K562 (cell line): Measurements from ENCODE around the gene PTTG1IP. TPM values are rescaled to one million over a fixed set of nuclear protein-coding genes. Genes with fewer than 3 reads are reported as not detected.

Source experiments
- ATAC-seq: fragments of 200-7000 bp; cut with Tn5 transposase; 3 replicates; pipeline ENCODE4 v1.9.1; 2020; ENCODE audit warnings: moderate library complexity
- BruUV-seq: library from RNA; stranded (reverse); fragments of 400-500 nt; replicated peaks from 2 replicates; lab custom pipeline; 2021; lab: Mats Ljungman, UMichigan
- CTCF ChIA-PET: fragments of 300-600 bp; formaldehyde crosslinking; extraction: SDS; loops from one replicate; lab custom pipeline; 2021; ENCODE audit warnings: low intra/inter-chr PET ratio; lab: Yijun Ruan, JAX
- POLR2A ChIA-PET: fragments of 300-600, 350-650 bp; sonication (Branson Sonifier 250); formaldehyde crosslinking; extraction: SDS; loops from one replicate; lab custom pipeline; 2021; ENCODE audit warnings: antibody characterized with exemption, inconsistent platforms; lab: Yijun Ruan, JAX
- DNase-seq, 4 experiments: peaks; one replicate each; pipeline versions ENCODE4 v3.0.0 to v3.0.0-alpha.2; 2011 to 2018; ENCODE audit warnings: low spot score in 3 of 4, mixed read lengths in 3 of 4; ENCODE audit errors: extremely low read depth in 1 of 4
- FAIRE-seq: peaks from 2 replicates; lab custom pipeline; 2011; peaks lifted over from hg19 to GRCh38; lab: Jason Lieb, UNC
- H2AFZ ChIP-seq: 2 replicates; pipeline ENCODE4 v1.6.0; 2011; ENCODE audit warnings: low read depth, low read length, control low read depth, inconsistent platforms
- H3K27ac ChIP-seq: fragments of 200-600 bp; 3 replicates; pipeline ENCODE4 v1.8.0; 2011; ENCODE audit warnings: low read depth, mild to moderate bottlenecking, control low read depth, inconsistent platforms, low read length, moderate library complexity, mixed read lengths; ENCODE audit errors: extremely low read depth
- H3K27me3 ChIP-seq, 2 experiments: fragments of 300-600 bp in 1 of 2; 2 replicates in 1 of 2; 3 replicates in 1 of 2; pipeline versions ENCODE4 v1.6.0 to v1.8.0; 2011; ENCODE audit warnings: inconsistent platforms in 2 of 2, low read length in 2 of 2, mild to moderate bottlenecking in 1 of 2, mixed read lengths in 1 of 2, moderate library complexity in 1 of 2; ENCODE audit not compliant: control insufficient read depth in 2 of 2, insufficient read depth in 2 of 2
- H3K36me3 ChIP-seq: fragments of 300-600 bp; 3 replicates; pipeline ENCODE4 v1.8.0; 2011; ENCODE audit warnings: mild to moderate bottlenecking, low read length, inconsistent platforms; ENCODE audit not compliant: control insufficient read depth, insufficient read depth
- H3K4me1 ChIP-seq, 2 experiments: fragments of 200-600 bp in 1 of 2; replicated peaks in 1 of 2; 2 replicates in 1 of 2; 3 replicates in 1 of 2; pipeline versions ENCODE4 v1.5.1 to v1.8.0; 2011; ENCODE audit warnings: inconsistent platforms in 2 of 2, low read length in 2 of 2, mild to moderate bottlenecking in 1 of 2, mixed read lengths in 1 of 2, moderate library complexity in 1 of 2; ENCODE audit not compliant: control insufficient read depth in 2 of 2, insufficient read depth in 2 of 2
- H3K4me2 ChIP-seq: 2 replicates; pipeline ENCODE4 v1.6.1; 2011; ENCODE audit warnings: low read length, control low read depth, inconsistent platforms, mixed read lengths; ENCODE audit not compliant: insufficient read depth
- H3K4me3 ChIP-seq: fragments of 200-600 bp; sonication (generic), shearing (Covaris generic); 2 replicates; pipeline ENCODE4 v1.5.1; 2016; ENCODE audit warnings: control low read depth, inconsistent platforms
- H3K79me2 ChIP-seq: fragments of 200-600 bp; 3 replicates; pipeline ENCODE4 v1.8.0; 2011; ENCODE audit warnings: low read length, inconsistent platforms; ENCODE audit not compliant: control insufficient read depth, insufficient read depth
- H3K9ac ChIP-seq, 2 experiments: 2 replicates each; pipeline versions ENCODE4 v1.6.0 to v1.6.1; 2011; ENCODE audit warnings: low read depth in 2 of 2, low read length in 2 of 2, control low read depth in 1 of 2, inconsistent platforms in 1 of 2, mild to moderate bottlenecking in 1 of 2, mixed read lengths in 1 of 2; ENCODE audit not compliant: insufficient read depth in 1 of 2
- H3K9me1 ChIP-seq: one replicate; pipeline ENCODE4 v1.6.0; 2011; ENCODE audit warnings: inconsistent platforms, mild to moderate bottlenecking, low read length, moderate library complexity; ENCODE audit not compliant: control insufficient read depth, insufficient read depth
- H3K9me3 ChIP-seq: replicated peaks from 2 replicates; pipeline ENCODE4 v1.5.1; 2011; ENCODE audit warnings: low read depth, low read length, inconsistent platforms; ENCODE audit not compliant: control insufficient read depth, insufficient read depth
- H4K20me1 ChIP-seq: replicated peaks from 2 replicates; pipeline ENCODE4 v1.6.1; 2011; ENCODE audit warnings: low read length, inconsistent platforms, mixed read lengths; ENCODE audit not compliant: control insufficient read depth, insufficient read depth
- BRD9 ChIP-seq: fragments of 450-650 bp; IDR thresholded peaks from 2 replicates; pipeline ENCODE4 v1.6.1; 2018; ENCODE audit warnings: low read depth; ENCODE audit not compliant: partially characterized antibody
- E2F6 ChIP-seq, 2 experiments: IDR thresholded peaks; 2 replicates each; pipeline ENCODE4 v1.6.1; 2011; ENCODE audit warnings: borderline replicate concordance in 1 of 2, control low read depth in 1 of 2, low read depth in 1 of 2, low read length in 1 of 2, mild to moderate bottlenecking in 1 of 2, mixed read lengths in 1 of 2, moderate library complexity in 1 of 2; ENCODE audit not compliant: insufficient read depth in 1 of 2, insufficient read length in 1 of 2, poor library complexity in 1 of 2, severe bottlenecking in 1 of 2; ENCODE audit errors: extremely low read depth in 1 of 2
- ERF ChIP-seq: fragments of 450-650 bp; formaldehyde crosslinking; IDR thresholded peaks from 2 replicates; pipeline ENCODE4 v1.4.0; 2020; ENCODE audit warnings: mild to moderate bottlenecking, mixed read lengths
- EWSR1 ChIP-seq: fragments of 450-650 bp; IDR thresholded peaks from 2 replicates; pipeline ENCODE4 v1.6.1; 2018; ENCODE audit warnings: borderline replicate concordance, mild to moderate bottlenecking, low read depth, moderate library complexity; ENCODE audit not compliant: partially characterized antibody
- GABPA ChIP-seq: fragments of 200-800 bp; sonication (Bioruptor generic); conservative IDR thresholded peaks from 2 replicates; pipeline ENCODE4 v1.6.1; 2016; ENCODE audit warnings: low read depth, missing genetic modification characterization, missing compliant biosample characterization
- PHF20 ChIP-seq: fragments of 450-650 bp; IDR thresholded peaks from 2 replicates; pipeline ENCODE4 v1.6.1; 2018; ENCODE audit not compliant: partially characterized antibody
- POLR2G ChIP-seq: fragments of 200-400 bp; formaldehyde crosslinking; IDR thresholded peaks from 2 replicates; pipeline ENCODE4 v1.6.1; 2017; ENCODE audit warnings: low read depth, mild to moderate bottlenecking, antibody characterized with exemption, low read length, moderate library complexity
- RAD21 ChIP-seq, 2 experiments: fragments of 250-450 bp in 1 of 2; fragments of 450-650 bp in 1 of 2; sonication (Bioruptor Pico) in 1 of 2; formaldehyde crosslinking in 1 of 2; IDR thresholded peaks in 1 of 2; conservative IDR thresholded peaks in 1 of 2; 2 replicates each; pipeline versions ENCODE4 v1.4.0 to v1.8.0; 2020 to 2022; ENCODE audit warnings: mild to moderate bottlenecking in 2 of 2, moderate library complexity in 1 of 2
- RBFOX2 ChIP-seq: fragments of 200-400 bp; formaldehyde crosslinking; IDR thresholded peaks from 2 replicates; pipeline ENCODE4 v1.6.1; 2017; ENCODE audit warnings: low read depth, mild to moderate bottlenecking, low read length, moderate library complexity
- RBM22 ChIP-seq: fragments of 200-400 bp; formaldehyde crosslinking; IDR thresholded peaks from 2 replicates; pipeline ENCODE4 v1.6.1; 2018; ENCODE audit warnings: low read length, low read depth; ENCODE audit not compliant: poor library complexity, severe bottlenecking
- RBM25 ChIP-seq: fragments of 200-400 bp; formaldehyde crosslinking; IDR thresholded peaks from 2 replicates; pipeline ENCODE4 v1.6.1; 2018; ENCODE audit warnings: low read length, low read depth, moderate library complexity; ENCODE audit not compliant: severe bottlenecking
- ZNF143 ChIP-seq: sonication (generic); formaldehyde crosslinking; IDR thresholded peaks from 2 replicates; pipeline ENCODE4 v1.9.0; 2022; ENCODE audit warnings: mild to moderate bottlenecking, missing genetic modification reagents
- ZNF589 ChIP-seq: fragments of 200-800 bp; sonication (Bioruptor generic); IDR thresholded peaks from 2 replicates; pipeline ENCODE4 v1.6.1; 2016; ENCODE audit warnings: low read depth, missing genetic modification characterization, missing compliant biosample characterization
- WGBS: fragments of 100-300 bp; shearing (Covaris generic); methylation state at CpG from one replicate; pipeline ENCODE4 v1.1.6; 2016; ENCODE audit warnings: low coverage, mixed read lengths; ENCODE audit not compliant: insufficient coverage; ENCODE audit errors: missing lambda C conversion rate; 5-methylcytosine and 5-hydroxymethylcytosine counted together
- in situ Hi-C: fragments of 300-500 bp; cut with MboI; formaldehyde crosslinking; loops from 4 replicates; pipeline ENCODE4 v1.15.0; 2018; ENCODE audit warnings: inconsistent platforms, mixed read lengths
- intact Hi-C: fragments of 100-400 bp; cut with micrococcal nuclease; formaldehyde crosslinking; loops from 2 replicates; pipeline ENCODE4 v1.14.2; 2022
- polyA plus RNA-seq, 8 experiments: library from polyadenylated mRNA; depleted of rRNA in 4 of 8; stranded (reverse) in 5 of 8; unstranded in 3 of 8; fragments of >200 nt; fragmentation: Nextera tagmentation in 2 of 8; fragmentation: Illumina TruSeq in 1 of 8; extraction: Ambion mirVana in 2 of 8; extraction: Trizol in 1 of 8; gene quantifications; 2 replicates each; pipeline versions ENCODE4 v1.2.1 to v1.2.3, GENCODE V29; 2011 to 2014; ENCODE audit warnings: inconsistent platforms in 1 of 8, missing spikeins in 1 of 8
- total RNA-seq, 7 experiments: library from RNA; depleted of rRNA in 6 of 7; stranded (reverse); fragments of >200 nt in 6 of 7; fragmentation: Illumina TruSeq in 2 of 7; extraction: Trizol in 2 of 7; gene quantifications; 2 replicates each; pipeline versions ENCODE4 v1.2.1 to v1.2.3, GENCODE V29; 2011 to 2021; ENCODE audit warnings: low replicate concordance in 1 of 7

Gene PTTG1IP
- total and polyA plus RNA-seq, 9 of the 15 experiments (the other 6 are each of a cell fraction or from before 2014, with no cell fraction given) = 5.0 to 99.3 (median 82.4) TPM

GRCh38 chr21:44862869-44863685 is 10.4 kb downstream of the PTTG1IP start:
- intact Hi-C loops (no loop called here), in situ Hi-C loops (no loop called here)
- Histone ChIP-seq H3K79me2 (peaks cover 63% of the 10 kb centered on the region), H3K9me1 (peaks cover 6% of the 10 kb centered on the region), H4K20me1 (peaks cover 26% of the 10 kb centered on the region), H3K4me2 (no peak overlapping the region), H3K27ac (no peak overlapping the region), H3K4me3 (no peak overlapping the region), H3K9ac (no peak overlapping the region), H3K27me3 (no peaks in the 10 kb centered on the region), H3K36me3 (peaks cover 75% of the 10 kb centered on the region), H3K4me1 (peaks cover 14 to 26% of the 10 kb centered on the region in 2 experiments), H2AFZ (no peak overlapping the region), H3K9me3 (no peaks in the 10 kb centered on the region)
- WGBS = 92% methylated on average over 25 of the region's 25 CpGs
- no peak for DNase-seq
- TF ChIP-seq RBM22 (peak; percentile 43), RBFOX2 (0 out of 2 replicates have a peak, but pooled peaks have one; percentile 23), POLR2G (peak; percentile 54; the same call in 1 of the 2 replicates), ZNF143 (no peak)
- no peak for FAIRE-seq
- CTCF ChIA-PET = no interaction called here
- ATAC-seq = no peak
- POLR2A ChIA-PET = interaction anchor here (1.3 to 2.2 kb wide), 3 partner anchors 8 to 14 kb away, joined by 3 to 9 read pairs (median 3); no protein-coding TSS in a partner anchor
- no TSS peak for BruUV-seq

- H2AFZ ChIP-seq = no peak overlapping the region
- WGBS = 83% methylated on average over 10 of the region's 10 CpGs
- H3K36me3 ChIP-seq = peaks cover 76% of the 10 kb centered on the region
- no peak overlapping the region for H3K4me2 ChIP-seq
- H3K9ac ChIP-seq = no peak overlapping the region
- intact Hi-C loops (no loop called here), in situ Hi-C loops (no loop called here)
- H3K9me3 ChIP-seq = no peaks in the 10 kb centered on the region
- peaks cover 23 to 51% of the 10 kb centered on the region in 2 experiments for H3K4me1 ChIP-seq
- peaks cover 35% of the 10 kb centered on the region for H3K79me2 ChIP-seq
- H3K27ac ChIP-seq = no peak overlapping the region
- CTCF ChIA-PET = no interaction called here
- H4K20me1 ChIP-seq = peaks cover 6% of the 10 kb centered on the region
- no peaks in the 10 kb centered on the region for H3K27me3 ChIP-seq
- DNase-seq (no peak), FAIRE-seq (no peak), ATAC-seq (no peak)
- BruUV-seq = no TSS peak
- H3K4me3 ChIP-seq = no peak overlapping the region
- H3K9me1 ChIP-seq = peaks cover 2% of the 10 kb centered on the region
- POLR2A ChIA-PET = interaction anchor here (0.6 to 1.0 kb wide), 3 partner anchors 8 to 41 kb away, joined by 3 to 4 read pairs (median 3); no protein-coding TSS in a partner anchor
- no peak for TF ChIP-seq RBM25
- no peak for TF ChIP-seq BRD9
- TF ChIP-seq RAD21 (CRISPR knock-in tag; conservative IDR thresholded peaks at IDR 0.05 in 1 of 2, IDR thresholded peaks at IDR 0.05 in 1 of 2) = no peak
- no peak for TF ChIP-seq GABPA (tag)
- no peak for TF ChIP-seq EWSR1
- no peak for TF ChIP-seq ZNF589 (CRISPR knock-in tag)
- no peak for TF ChIP-seq ERF (CRISPR knock-in tag)
- TF ChIP-seq E2F6 (IDR thresholded peaks at IDR 0.05; ENCODE audit: borderline replicate concordance in 1 of 2, extremely low read depth in 1 of 2, insufficient read depth in 1 of 2, insufficient read length in 1 of 2, low read depth in 1 of 2, low read length in 1 of 2, poor library complexity in 1 of 2, severe bottlenecking in 1 of 2) = no peak
- TF ChIP-seq PHF20 = no peak
Measured at GRCh38 chr21:44858791-44859190, 14.7 kb downstream of the PTTG1IP start.
